HG02938 (cell line): ENCODE measurements around the gene RBM33.

Experiments used
- ATAC-seq: cut with Tn5 transposase; IDR thresholded peaks from one replicate; pipeline ENCODE4 v1.9.1; 2021; ENCODE audit warnings: mild to moderate bottlenecking, moderate library complexity; ENCODE audit not compliant: unreplicated experiment

The RBM33 gene

GRCh38 chr7:155741805-155742204 lies 97.3 kb downstream of the RBM33 start:
- no peak for ATAC-seq

- ATAC-seq, result no peak
Observed at GRCh38 chr7:155743177-155743576, 98.7 kb downstream of the RBM33 start.

- ATAC-seq, result no peak
Observed at GRCh38 chr7:155744971-155745683, 100.7 kb downstream of the RBM33 start.

GRCh38 chr7:155745737-155746136 lies 101.3 kb downstream of the RBM33 start:
- ATAC-seq, result peak; percentile 6

GRCh38 chr7:155746188-155746587 lies 101.7 kb downstream of the RBM33 start:
- ATAC-seq, result peak; percentile 64

GRCh38 chr7:155747209-155747608 lies 102.7 kb downstream of the RBM33 start:
- ATAC-seq, result no peak

- ATAC-seq, result no peak
Observed at GRCh38 chr7:155749578-155749977, 105.1 kb downstream of the RBM33 start.

GRCh38 chr7:155750255-155751125 lies 106.0 kb downstream of the RBM33 start:
- ATAC-seq, result no peak

- ATAC-seq, result no peak
Observed at GRCh38 chr7:155751409-155751808, 106.9 kb downstream of the RBM33 start.

- ATAC-seq, result peak; percentile 58
Observed at GRCh38 chr7:155752756-155753445, 108.4 kb downstream of the RBM33 start.

- ATAC-seq, result no peak
Observed at GRCh38 chr7:155753446-155753965, 109.0 kb downstream of the RBM33 start.

GRCh38 chr7:155754165-155754564 lies 109.7 kb downstream of the RBM33 start:
- no peak for ATAC-seq

- no peak for ATAC-seq
Observed at GRCh38 chr7:155755026-155755425, 110.6 kb downstream of the RBM33 start.

GRCh38 chr7:155756322-155756721 lies 111.9 kb downstream of the RBM33 start:
- no peak for ATAC-seq

GRCh38 chr7:155758348-155758747 lies 113.9 kb downstream of the RBM33 start:
- no peak for ATAC-seq

GRCh38 chr7:155759740-155760430 lies 115.4 kb downstream of the RBM33 start:
- ATAC-seq, result no peak

GRCh38 chr7:155761162-155761561 lies 116.7 kb downstream of the RBM33 start:
- ATAC-seq, result no peak

- no peak for ATAC-seq
Observed at GRCh38 chr7:155762036-155762435, 117.6 kb downstream of the RBM33 start.

GRCh38 chr7:155762655-155763054 lies 118.2 kb downstream of the RBM33 start:
- no peak for ATAC-seq

- no peak for ATAC-seq
Observed at GRCh38 chr7:155763122-155763521, 118.7 kb downstream of the RBM33 start.
